H4 (cell line): ENCODE measurements around the gene TMEM86A. TPM values are rescaled to one million over a fixed set of nuclear protein-coding genes. Genes with fewer than 3 reads are reported as not detected.

Source experiments
- total RNA-seq: library from RNA; depleted of rRNA; stranded (reverse); fragments of >200 nt; shearing (Covaris generic); gene quantifications from 2 replicates; pipeline ENCODE4 v1.2.3, GENCODE V29; 2014; rRNA removed

Gene TMEM86A
- total RNA-seq, 1 experiment from 2014 or later, result 3.5 TPM

Other genes starting within 250 kb of the TMEM86A start
- gene LDHAL6A, start 242.9 kb upstream of the TMEM86A start, total RNA-seq, result not detected in 2 replicates
- gene TSG101, start 171.8 kb upstream of the TMEM86A start, total RNA-seq, result 125 and 144 TPM in 2 replicates
- 39.9 and 52.9 TPM in 2 replicates for gene UEVLD, start 110.0 kb upstream of the TMEM86A start, total RNA-seq
- 2.8 and 4.3 TPM in 2 replicates for gene MISFA, start 99.0 kb upstream of the TMEM86A start, total RNA-seq
- gene SPTY2D1, start 64.4 kb upstream of the TMEM86A start, total RNA-seq, result 15.3 and 24.5 TPM in 2 replicates
- gene IGSF22, start 27.4 kb downstream of the TMEM86A start, total RNA-seq, result not detected in 2 replicates
- not detected in 2 replicates for gene PTPN5, start 93.0 kb downstream of the TMEM86A start, total RNA-seq
- not detected in 2 replicates for gene MRGPRX1, start 240.6 kb downstream of the TMEM86A start, total RNA-seq